HG03432 (cell line): ENCODE measurements around the gene TMEM260.
"Not testable (repeated sequence)": the region's sequence is repeated elsewhere in the genome, so short reads cannot be mapped to it uniquely, and the experiment has no call there.

Source experiments
- ATAC-seq: cut with Tn5 transposase; IDR thresholded peaks from one replicate; pipeline ENCODE4 v1.9.1; 2021; ENCODE audit warnings: mild to moderate bottlenecking, moderate library complexity; ENCODE audit not compliant: unreplicated experiment

Gene TMEM260

GRCh38 chr14:56594428-56594827, 14.8 kb downstream of the TMEM260 start:
- ATAC-seq = no peak

- no peak for ATAC-seq
Measured at GRCh38 chr14:56598519-56598918, 18.9 kb downstream of the TMEM260 start.

GRCh38 chr14:56603648-56604047, 24.1 kb downstream of the TMEM260 start:
- ATAC-seq = no peak

- no peak for ATAC-seq
Measured at GRCh38 chr14:56608689-56609088, 29.1 kb downstream of the TMEM260 start.

- ATAC-seq = not testable (repeated sequence)
Measured at GRCh38 chr14:56611663-56612062, 32.1 kb downstream of the TMEM260 start.

- ATAC-seq = no peak
Measured at GRCh38 chr14:56617084-56617483, 37.5 kb downstream of the TMEM260 start.

GRCh38 chr14:56630707-56631106, 51.1 kb downstream of the TMEM260 start:
- ATAC-seq = no peak

GRCh38 chr14:56632195-56632594, 52.6 kb downstream of the TMEM260 start:
- no peak for ATAC-seq

- no peak for ATAC-seq
Measured at GRCh38 chr14:56633544-56633943, 53.9 kb downstream of the TMEM260 start.

GRCh38 chr14:56635041-56635440, 55.4 kb downstream of the TMEM260 start:
- ATAC-seq = no peak

GRCh38 chr14:56647493-56647892, 67.9 kb downstream of the TMEM260 start:
- ATAC-seq = no peak

- ATAC-seq = no peak
Measured at GRCh38 chr14:56648508-56649301, 69.1 kb downstream of the TMEM260 start.

GRCh38 chr14:56649382-56649781, 69.8 kb downstream of the TMEM260 start:
- no peak for ATAC-seq

- ATAC-seq = no peak
Measured at GRCh38 chr14:56650048-56650447, 70.5 kb downstream of the TMEM260 start.

GRCh38 chr14:56650979-56651378, 71.4 kb downstream of the TMEM260 start:
- no peak for ATAC-seq

GRCh38 chr14:56657604-56658003, 78.0 kb downstream of the TMEM260 start:
- no peak for ATAC-seq

- no peak for ATAC-seq
Measured at GRCh38 chr14:56659378-56659777, 79.8 kb downstream of the TMEM260 start.

GRCh38 chr14:56659964-56660551, 80.5 kb downstream of the TMEM260 start:
- no peak for ATAC-seq

- no peak for ATAC-seq
Measured at GRCh38 chr14:56660677-56661389, 81.2 kb downstream of the TMEM260 start.

GRCh38 chr14:56661478-56661877, 81.9 kb downstream of the TMEM260 start:
- no peak for ATAC-seq

GRCh38 chr14:56664811-56665421, 85.3 kb downstream of the TMEM260 start:
- ATAC-seq = no peak
